B cell (primary cell): Measurements from ENCODE around the gene BARHL1. TPM values are rescaled to one million over a fixed set of nuclear protein-coding genes. Genes with fewer than 3 reads are reported as not detected.

Source experiments
- ATAC-seq: fragments of 200-7000 bp; cut with Tn5 transposase; one replicate; pipeline ENCODE4 v1.10.0; 2021; ENCODE audit warnings: low read depth, mild to moderate bottlenecking, moderate number of reproducible peaks, moderate library complexity
- CTCF ChIA-PET: fragments of 350-600 bp; sonication (Branson Sonifier 250); formaldehyde crosslinking; loops from one replicate; lab custom pipeline; 2021; ENCODE audit warnings: antibody characterized with exemption, inconsistent platforms; lab: Charles Lee
- POLR2A ChIA-PET: fragments of 350-600 bp; sonication (Branson Sonifier 250); formaldehyde crosslinking; loops from one replicate; lab custom pipeline; 2021; ENCODE audit warnings: antibody characterized with exemption; lab: Charles Lee
- DNase-seq: peaks from one replicate; pipeline ENCODE4 v3.0.0; 2013
- H2AFZ ChIP-seq: 2 replicates; pipeline ENCODE4 v1.6.1; 2012; ENCODE audit warnings: mild to moderate bottlenecking, low read depth, low read length; ENCODE audit not compliant: insufficient read depth, poor library complexity, severe bottlenecking
- H3K27ac ChIP-seq, 2 donors: 1 replicate in 1 of 2; 2 replicates in 1 of 2; pipeline ENCODE4 v1.5.1; 2012 to 2013; ENCODE audit warnings: low read length in 2 of 2, mild to moderate bottlenecking in 2 of 2, moderate library complexity in 1 of 2
- H3K27me3 ChIP-seq, 4 experiments: fragments of 200-600 bp in 1 of 4; sonication (generic) in 1 of 4; replicated peaks in 1 of 4; 1 replicate in 2 of 4; 2 replicates in 2 of 4; pipeline versions ENCODE4 v1.6.1 to v1.7.0; 2013 to 2016; ENCODE audit warnings: low read length in 3 of 4, mild to moderate bottlenecking in 2 of 4, mixed read lengths in 1 of 4, moderate library complexity in 1 of 4; ENCODE audit not compliant: insufficient read depth in 4 of 4, control insufficient read depth in 3 of 4; ENCODE audit errors: control extremely low read depth in 1 of 4
- H3K36me3 ChIP-seq, 2 experiments: replicated peaks in 1 of 2; 1 replicate in 1 of 2; 2 replicates in 1 of 2; pipeline versions ENCODE4 v1.6.1 to v1.7.1; 2013; ENCODE audit warnings: low read length in 1 of 2; ENCODE audit not compliant: insufficient read depth in 2 of 2, control insufficient read depth in 1 of 2; ENCODE audit errors: control extremely low read depth in 1 of 2, extremely low read depth in 1 of 2
- H3K4me1 ChIP-seq, 2 donors: fragments of 200-600 bp in 1 of 2; sonication (generic) in 1 of 2; 1 replicate in 1 of 2; 2 replicates in 1 of 2; pipeline versions ENCODE4 v1.5.1 to v1.6.1; 2013 to 2017; ENCODE audit warnings: low read length in 2 of 2; ENCODE audit not compliant: control insufficient read depth in 2 of 2, insufficient read depth in 2 of 2
- H3K4me2 ChIP-seq: replicated peaks from 2 replicates; pipeline ENCODE3; 2012; ENCODE audit warnings: mild to moderate bottlenecking, low read depth, low read length; ENCODE audit not compliant: poor library complexity, severe bottlenecking
- H3K4me3 ChIP-seq, 5 experiments: fragments of 200-600 bp in 1 of 5; sonication (generic) in 1 of 5; 1 replicate in 3 of 5; 2 replicates in 2 of 5; pipeline versions ENCODE4 v1.5.1 to v1.7.0; 2011 to 2016; ENCODE audit warnings: low read length in 4 of 5, mild to moderate bottlenecking in 4 of 5, low read depth in 2 of 5, control low read depth in 1 of 5, moderate library complexity in 1 of 5; ENCODE audit not compliant: insufficient read depth in 1 of 5; ENCODE audit errors: control extremely low read depth in 1 of 5, extremely low read depth in 1 of 5
- H3K79me2 ChIP-seq: fragments of 200-600 bp; sonication (generic); one replicate; pipeline ENCODE4 v1.6.0; 2016; ENCODE audit warnings: low read length; ENCODE audit not compliant: control insufficient read depth, insufficient read depth
- H3K9ac ChIP-seq: fragments of 200-600 bp; sonication (generic); 2 replicates; pipeline ENCODE4 v1.6.1; 2017; ENCODE audit warnings: mild to moderate bottlenecking, low read length, moderate library complexity
- H3K9me3 ChIP-seq, 3 donors: one replicate each; pipeline versions ENCODE4 v1.6.1 to v1.7.1; 2013; ENCODE audit warnings: low read length in 2 of 3; ENCODE audit not compliant: control insufficient read depth in 2 of 3, insufficient read depth in 1 of 3; ENCODE audit errors: control extremely low read depth in 1 of 3
- H4K20me1 ChIP-seq: 2 replicates; pipeline ENCODE4 v1.6.0; 2012; ENCODE audit warnings: mild to moderate bottlenecking, low read length; ENCODE audit not compliant: insufficient read depth, control insufficient read depth, poor library complexity, severe bottlenecking
- H3K27ac Mint-ChIP-seq: one replicate; pipeline ENCODE4 v1.8.0; 2021; ENCODE audit warnings: mixed read lengths
- H3K27me3 Mint-ChIP-seq: one replicate; pipeline ENCODE4 v1.8.0; 2021; ENCODE audit warnings: mixed read lengths
- H3K4me1 Mint-ChIP-seq: one replicate; pipeline ENCODE4 v1.8.0; 2021; ENCODE audit warnings: mixed read lengths
- H3K4me3 Mint-ChIP-seq: one replicate; pipeline ENCODE4 v1.8.0; 2021; ENCODE audit warnings: mixed read lengths
- H3K9me3 Mint-ChIP-seq: one replicate; pipeline ENCODE4 v1.8.0; 2022; ENCODE audit warnings: mixed read lengths; ENCODE audit not compliant: insufficient read depth
- CTCF ChIP-seq: fragments of 200-600 bp; IDR thresholded peaks from one replicate; pipeline ENCODE4 v1.8.0; 2022; ENCODE audit warnings: antibody characterized with exemption, mild to moderate bottlenecking
- EZH2 ChIP-seq: IDR thresholded peaks from 2 replicates; pipeline ENCODE4 v1.6.1; 2012; ENCODE audit warnings: borderline replicate concordance, low read depth, mild to moderate bottlenecking, moderate library complexity, low read length; ENCODE audit not compliant: insufficient read depth, poor library complexity, severe bottlenecking
- WGBS: methylation state at CpG from one replicate; pipeline ENCODE4 v1.1.5; 2013; ENCODE audit warnings: missing lambda C conversion rate; ENCODE audit not compliant: insufficient coverage; 5-methylcytosine and 5-hydroxymethylcytosine counted together
- intact Hi-C: fragments of 100-400 bp; cut with micrococcal nuclease; formaldehyde crosslinking; loops from one replicate; pipeline ENCODE4 v1.10.0; 2022
- polyA plus RNA-seq: library from polyadenylated mRNA; depleted of rRNA; stranded (reverse); fragments of >200 nt; gene quantifications from 2 replicates; pipeline ENCODE4 v1.2.3, GENCODE V29; 2012
- total RNA-seq, 2 donors: library from RNA; stranded (reverse); fragments of 120-200 nt in 1 of 2; gene quantifications; 1 replicate in 1 of 2; 2 replicates in 1 of 2; pipeline versions ENCODE4 v1.2.3 to v1.2.4, GENCODE V29; 2013 to 2022

BARHL1 gene
- total and polyA plus RNA-seq, 2 donors (not counting 1 experiment from before 2014, with no cell fraction given): not detected

DNA sequence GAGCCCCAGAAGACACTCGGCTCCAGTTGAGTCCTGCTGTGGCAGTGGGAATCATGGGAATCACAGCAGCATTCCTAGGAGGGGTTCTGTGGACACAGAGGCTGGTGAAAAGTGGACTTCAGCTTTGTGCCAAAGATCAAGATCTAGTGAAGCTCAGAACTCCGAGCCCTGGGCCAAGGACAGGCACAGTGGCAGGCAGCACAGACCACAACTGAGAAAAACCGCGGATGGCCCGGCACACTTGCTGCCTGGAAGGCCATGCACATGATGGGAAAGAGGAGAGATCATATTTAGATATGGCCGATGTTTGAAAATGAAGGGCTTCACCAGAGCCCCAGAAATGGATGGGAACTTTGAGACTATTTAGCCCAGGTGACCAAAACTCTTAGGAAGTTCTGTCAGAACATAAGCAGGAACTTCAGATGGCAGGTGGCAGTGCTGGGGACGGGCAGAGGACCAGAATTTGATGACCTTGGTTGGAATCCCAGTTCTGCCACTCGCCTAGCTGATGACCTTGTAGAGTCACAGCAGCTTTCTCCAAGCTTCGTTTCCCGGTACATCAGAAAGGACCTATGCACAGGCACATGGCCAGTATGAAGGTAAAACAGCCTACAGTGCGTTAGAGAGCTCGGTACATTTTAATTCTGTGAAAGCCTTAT lies 18.0 kb downstream of the BARHL1 start:
- TF ChIP-seq CTCF (no peak), EZH2 (no peak)
- Mint-ChIP-seq H3K4me3 (no peak overlapping the region), H3K4me1 (no peaks in the 10 kb centered on the region), H3K9me3 (no peaks in the 10 kb centered on the region), H3K27ac (no peak overlapping the region), H3K27me3 (no peaks in the 10 kb centered on the region)
- H3K9ac ChIP-seq: no peak overlapping the region
- intact Hi-C loops: no loop called here
- no peaks in the 10 kb centered on the region for H3K9me3 ChIP-seq
- no peak overlapping the region for H3K4me2 ChIP-seq
- no peak for ATAC-seq
- no peaks in the 10 kb centered on the region for H3K4me1 ChIP-seq
- no peak for DNase-seq
- H3K36me3 ChIP-seq: peaks cover 0 to 49% of the 10 kb centered on the region in 2 experiments
- peaks cover 22% of the 10 kb centered on the region for H4K20me1 ChIP-seq
- no peak overlapping the region for H3K4me3 ChIP-seq
- no peaks in the 10 kb centered on the region for H3K27me3 ChIP-seq
- 97% methylated on average over 12 of the region's 12 CpGs for WGBS
- H2AFZ ChIP-seq: no peak overlapping the region
- ChIA-PET CTCF (no interaction called here), POLR2A (no interaction called here)
- no peaks in the 10 kb centered on the region for H3K79me2 ChIP-seq
- no peak overlapping the region for H3K27ac ChIP-seq

GRCh38 chr9:132602207-132602606 lies 19.8 kb downstream of the BARHL1 start:
- intact Hi-C loops: no loop called here
- H3K9me3 ChIP-seq: no peaks in the 10 kb centered on the region
- no peak overlapping the region for H3K27ac ChIP-seq
- H3K79me2 ChIP-seq: no peaks in the 10 kb centered on the region
- no peaks in the 10 kb centered on the region for H3K9me3 Mint-ChIP-seq
- TF ChIP-seq CTCF (no peak), EZH2 (no peak)
- H3K9ac ChIP-seq: no peak overlapping the region
- no peak overlapping the region for H3K27ac Mint-ChIP-seq
- no peak overlapping the region for H3K4me2 ChIP-seq
- ATAC-seq: no peak
- POLR2A ChIA-PET: no interaction called here
- no peaks in the 10 kb centered on the region for H3K27me3 ChIP-seq
- no peak for DNase-seq
- no peak overlapping the region for H3K4me3 ChIP-seq
- H3K36me3 ChIP-seq: peaks cover 0 to 52% of the 10 kb centered on the region in 2 experiments
- WGBS: 96% methylated on average over 3 of the region's 3 CpGs
- H2AFZ ChIP-seq: no peak overlapping the region
- CTCF ChIA-PET: no interaction called here
- H3K4me1 Mint-ChIP-seq: no peaks in the 10 kb centered on the region
- no peaks in the 10 kb centered on the region for H3K4me1 ChIP-seq
- no peak overlapping the region for H3K4me3 Mint-ChIP-seq
- H4K20me1 ChIP-seq: peaks cover 22% of the 10 kb centered on the region
- no peaks in the 10 kb centered on the region for H3K27me3 Mint-ChIP-seq
